ENCODE results near the gene EHMT1.

- TF ChIP-seq, protein P1, sequence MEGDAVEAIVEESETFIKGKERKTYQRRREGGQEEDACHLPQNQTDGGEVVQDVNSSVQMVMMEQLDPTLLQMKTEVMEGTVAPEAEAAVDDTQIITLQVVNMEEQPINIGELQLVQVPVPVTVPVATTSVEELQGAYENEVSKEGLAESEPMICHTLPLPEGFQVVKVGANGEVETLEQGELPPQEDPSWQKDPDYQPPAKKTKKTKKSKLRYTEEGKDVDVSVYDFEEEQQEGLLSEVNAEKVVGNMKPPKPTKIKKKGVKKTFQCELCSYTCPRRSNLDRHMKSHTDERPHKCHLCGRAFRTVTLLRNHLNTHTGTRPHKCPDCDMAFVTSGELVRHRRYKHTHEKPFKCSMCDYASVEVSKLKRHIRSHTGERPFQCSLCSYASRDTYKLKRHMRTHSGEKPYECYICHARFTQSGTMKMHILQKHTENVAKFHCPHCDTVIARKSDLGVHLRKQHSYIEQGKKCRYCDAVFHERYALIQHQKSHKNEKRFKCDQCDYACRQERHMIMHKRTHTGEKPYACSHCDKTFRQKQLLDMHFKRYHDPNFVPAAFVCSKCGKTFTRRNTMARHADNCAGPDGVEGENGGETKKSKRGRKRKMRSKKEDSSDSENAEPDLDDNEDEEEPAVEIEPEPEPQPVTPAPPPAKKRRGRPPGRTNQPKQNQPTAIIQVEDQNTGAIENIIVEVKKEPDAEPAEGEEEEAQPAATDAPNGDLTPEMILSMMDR (IDR thresholded peaks at IDR 0.05) = no peak
- no peak for TF ChIP-seq POLR2A (IDR thresholded peaks at IDR 0.05)
Observed at GRCh38 chr9:137626464-137626863, 7.7 kb downstream of the EHMT1 start.

Measured in right lobe of liver (tissue), 4 donors.